HL-60 (cell line): ENCODE data around the gene XK.

ENCODE experiments used
- GABPA ChIP-seq: IDR thresholded peaks from 2 replicates; pipeline ENCODE4 v1.6.1; 2012; ENCODE audit warnings: low read depth
- POLR2AphosphoS5 ChIP-seq: IDR thresholded peaks from 2 replicates; pipeline ENCODE4 v1.6.1; 2012; ENCODE audit warnings: low read depth
- TF ChIP-seq, protein P1 (sequence below): IDR thresholded peaks from 2 replicates; pipeline ENCODE4 v1.6.1; 2012; ENCODE audit warnings: low read depth; ENCODE audit not compliant: insufficient replicate concordance

DNA sequence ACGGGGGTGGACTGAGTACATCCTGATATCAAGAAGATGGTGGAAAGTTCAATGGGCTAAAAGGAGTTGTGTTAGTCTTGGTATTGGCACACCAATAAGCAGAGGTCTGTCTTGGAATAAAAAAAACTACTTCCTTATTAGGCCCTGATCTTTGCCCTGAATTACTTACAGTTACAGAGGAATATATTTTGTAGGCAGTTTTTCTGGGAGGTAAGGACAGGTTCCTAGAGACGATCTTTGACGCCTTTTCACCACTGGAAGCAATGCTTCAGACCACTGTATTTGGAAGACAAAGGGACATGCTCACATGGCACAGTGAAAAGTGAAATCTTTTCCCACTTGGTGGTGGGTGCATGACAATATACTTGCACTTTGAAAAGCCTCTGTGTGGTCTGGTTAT lies 618 bp upstream of the XK start:
- no peak for TF ChIP-seq POLR2AphosphoS5
- TF ChIP-seq GABPA = no peak
- TF ChIP-seq, protein P1, sequence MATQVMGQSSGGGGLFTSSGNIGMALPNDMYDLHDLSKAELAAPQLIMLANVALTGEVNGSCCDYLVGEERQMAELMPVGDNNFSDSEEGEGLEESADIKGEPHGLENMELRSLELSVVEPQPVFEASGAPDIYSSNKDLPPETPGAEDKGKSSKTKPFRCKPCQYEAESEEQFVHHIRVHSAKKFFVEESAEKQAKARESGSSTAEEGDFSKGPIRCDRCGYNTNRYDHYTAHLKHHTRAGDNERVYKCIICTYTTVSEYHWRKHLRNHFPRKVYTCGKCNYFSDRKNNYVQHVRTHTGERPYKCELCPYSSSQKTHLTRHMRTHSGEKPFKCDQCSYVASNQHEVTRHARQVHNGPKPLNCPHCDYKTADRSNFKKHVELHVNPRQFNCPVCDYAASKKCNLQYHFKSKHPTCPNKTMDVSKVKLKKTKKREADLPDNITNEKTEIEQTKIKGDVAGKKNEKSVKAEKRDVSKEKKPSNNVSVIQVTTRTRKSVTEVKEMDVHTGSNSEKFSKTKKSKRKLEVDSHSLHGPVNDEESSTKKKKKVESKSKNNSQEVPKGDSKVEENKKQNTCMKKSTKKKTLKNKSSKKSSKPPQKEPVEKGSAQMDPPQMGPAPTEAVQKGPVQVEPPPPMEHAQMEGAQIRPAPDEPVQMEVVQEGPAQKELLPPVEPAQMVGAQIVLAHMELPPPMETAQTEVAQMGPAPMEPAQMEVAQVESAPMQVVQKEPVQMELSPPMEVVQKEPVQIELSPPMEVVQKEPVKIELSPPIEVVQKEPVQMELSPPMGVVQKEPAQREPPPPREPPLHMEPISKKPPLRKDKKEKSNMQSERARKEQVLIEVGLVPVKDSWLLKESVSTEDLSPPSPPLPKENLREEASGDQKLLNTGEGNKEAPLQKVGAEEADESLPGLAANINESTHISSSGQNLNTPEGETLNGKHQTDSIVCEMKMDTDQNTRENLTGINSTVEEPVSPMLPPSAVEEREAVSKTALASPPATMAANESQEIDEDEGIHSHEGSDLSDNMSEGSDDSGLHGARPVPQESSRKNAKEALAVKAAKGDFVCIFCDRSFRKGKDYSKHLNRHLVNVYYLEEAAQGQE = no peak
